ENCODE data around the gene FGF9.

FGF9 gene

DNA sequence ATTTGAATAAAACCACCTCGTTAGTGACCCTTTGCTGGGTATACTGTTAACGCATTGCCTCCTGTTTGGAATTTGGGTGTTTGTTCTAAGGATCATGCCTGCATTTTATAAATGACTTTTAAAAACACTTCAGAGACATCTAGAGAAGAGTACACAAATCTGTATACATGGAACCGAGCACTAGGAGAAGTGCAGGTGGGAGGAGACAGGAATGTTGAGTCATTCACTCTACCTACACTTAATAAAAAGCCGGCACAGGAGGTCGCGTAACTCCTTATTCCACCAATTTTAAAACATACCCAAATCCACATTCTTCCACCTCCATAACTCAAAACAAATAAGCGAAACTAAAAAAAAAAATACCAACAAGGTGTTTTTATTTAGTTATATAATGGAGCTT is 48.6 kb downstream of the FGF9 start:
- DNase-seq: no peak

DNA sequence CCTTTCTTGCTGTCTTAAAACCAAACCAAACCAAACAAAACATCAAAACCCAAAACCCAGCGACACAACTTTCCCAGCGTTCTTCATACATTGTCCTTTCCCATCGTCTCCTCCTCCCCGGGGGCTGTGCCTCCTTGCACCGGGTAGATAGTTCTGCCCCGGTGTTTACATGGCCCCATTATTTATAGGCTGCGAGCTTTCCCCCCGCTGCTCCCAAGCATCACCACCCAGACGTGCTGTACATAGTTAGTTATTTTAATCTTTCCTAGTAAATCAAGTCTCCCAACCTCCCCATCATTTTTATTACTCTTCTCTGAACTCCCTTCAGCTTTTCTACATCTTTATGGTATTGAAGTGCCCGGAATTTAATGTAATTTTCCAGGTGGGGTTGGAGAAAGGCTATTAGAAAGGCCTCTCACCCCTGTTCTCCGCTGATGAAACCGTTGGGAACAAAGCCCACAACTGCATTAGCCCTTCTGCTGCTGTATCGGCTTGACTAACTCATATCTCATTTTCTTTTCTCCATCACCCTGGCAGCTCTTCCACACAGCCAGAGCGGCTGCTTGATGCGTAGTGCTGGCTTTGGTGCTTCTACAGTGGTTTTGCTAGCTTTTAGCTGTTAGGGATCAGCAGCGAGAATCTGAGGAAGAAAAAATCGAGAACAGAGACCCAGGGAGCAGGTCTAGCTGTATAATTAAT is 53.1 kb downstream of the FGF9 start:
- no peak for DNase-seq

DNA sequence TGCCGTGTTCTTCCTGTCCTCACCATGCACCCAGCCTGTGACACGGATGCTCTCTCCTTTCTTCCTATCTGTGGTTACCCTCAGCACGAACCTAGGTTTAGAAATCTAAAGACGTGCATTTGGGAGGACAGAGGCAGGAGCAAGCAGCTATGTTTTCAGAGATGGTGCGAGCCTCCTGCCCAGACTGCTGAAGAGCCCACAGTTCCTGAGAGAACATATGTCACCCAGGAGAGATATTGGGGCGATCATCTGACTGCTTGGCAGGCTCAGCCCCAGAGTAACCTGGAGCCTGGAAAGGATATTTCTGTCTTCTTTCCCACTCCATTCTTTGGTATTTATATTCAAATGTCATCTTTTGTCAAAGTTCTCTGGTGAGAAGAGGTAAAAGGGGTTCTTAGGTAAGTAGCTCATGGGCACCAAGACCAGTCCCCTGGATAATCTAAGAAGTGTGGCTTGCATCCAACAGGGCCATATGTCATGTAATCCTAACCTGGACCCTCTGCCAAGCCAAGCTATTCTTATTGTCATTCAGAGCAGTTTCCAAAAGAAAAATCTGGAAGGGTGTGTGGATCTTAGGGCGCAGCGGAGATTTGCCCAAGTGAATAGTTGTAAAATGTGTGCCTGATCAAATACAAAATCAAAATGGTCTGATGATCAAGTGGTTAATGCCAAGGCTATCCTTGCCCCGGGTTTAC is 59.5 kb downstream of the FGF9 start:
- no peak for DNase-seq

DNA sequence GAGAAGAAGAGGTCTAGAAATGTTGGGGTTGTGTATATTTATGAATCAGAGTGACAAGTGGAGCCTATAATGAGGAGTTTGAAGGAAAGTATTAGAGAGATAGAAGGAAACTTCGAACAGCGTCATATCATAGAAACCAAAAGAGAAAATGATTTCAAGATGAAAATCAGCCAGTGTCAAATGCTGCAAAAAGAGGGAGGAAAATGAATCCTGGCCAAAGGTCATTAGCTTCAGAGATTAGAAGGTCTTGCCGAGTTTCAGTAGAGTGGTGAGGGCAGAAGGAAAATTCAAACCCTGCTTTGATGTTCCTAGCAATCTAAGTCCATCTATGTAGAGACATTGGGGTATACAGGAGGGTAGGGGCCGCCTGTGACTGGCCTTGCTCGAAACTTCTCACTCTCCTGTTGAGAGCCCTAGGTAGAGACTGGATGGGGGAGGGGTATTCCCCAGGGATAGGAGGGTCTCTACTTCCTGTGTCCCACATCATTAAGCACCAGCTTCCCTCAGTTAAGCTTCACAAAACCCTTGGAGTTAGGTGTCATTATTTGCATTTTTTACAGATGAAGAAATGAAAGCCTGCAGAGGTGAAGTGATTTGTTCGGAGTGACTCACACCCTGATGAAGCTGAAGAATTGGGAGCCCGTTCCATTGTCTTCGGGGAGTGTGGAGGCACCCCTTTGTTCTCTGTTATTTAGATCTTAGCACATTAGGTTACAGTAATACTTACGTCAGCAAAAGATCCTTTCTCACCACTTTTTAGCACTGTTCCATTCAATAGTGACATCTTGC is 62.8 kb downstream of the FGF9 start:
- no peak for DNase-seq

DNA sequence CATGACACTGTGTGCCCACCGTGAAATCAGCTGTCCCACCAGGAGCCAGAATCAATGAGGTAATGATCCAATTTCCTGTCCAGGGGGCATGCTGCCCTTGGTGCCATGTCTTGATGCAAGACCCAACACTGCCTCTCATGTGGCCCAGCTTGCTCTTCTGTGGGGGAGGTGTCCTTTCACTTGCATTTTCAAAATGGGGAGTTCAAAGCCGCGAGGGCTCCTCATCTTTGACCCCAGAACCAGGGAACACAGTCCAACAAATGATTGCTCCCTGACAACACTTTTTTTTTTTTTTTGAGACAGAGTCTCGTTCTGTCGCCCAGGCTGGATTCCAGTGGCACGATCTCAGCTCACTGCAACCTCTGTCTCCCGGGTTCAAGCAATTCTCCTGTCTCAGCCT is 64.1 kb downstream of the FGF9 start:
- no peak for DNase-seq

DNA sequence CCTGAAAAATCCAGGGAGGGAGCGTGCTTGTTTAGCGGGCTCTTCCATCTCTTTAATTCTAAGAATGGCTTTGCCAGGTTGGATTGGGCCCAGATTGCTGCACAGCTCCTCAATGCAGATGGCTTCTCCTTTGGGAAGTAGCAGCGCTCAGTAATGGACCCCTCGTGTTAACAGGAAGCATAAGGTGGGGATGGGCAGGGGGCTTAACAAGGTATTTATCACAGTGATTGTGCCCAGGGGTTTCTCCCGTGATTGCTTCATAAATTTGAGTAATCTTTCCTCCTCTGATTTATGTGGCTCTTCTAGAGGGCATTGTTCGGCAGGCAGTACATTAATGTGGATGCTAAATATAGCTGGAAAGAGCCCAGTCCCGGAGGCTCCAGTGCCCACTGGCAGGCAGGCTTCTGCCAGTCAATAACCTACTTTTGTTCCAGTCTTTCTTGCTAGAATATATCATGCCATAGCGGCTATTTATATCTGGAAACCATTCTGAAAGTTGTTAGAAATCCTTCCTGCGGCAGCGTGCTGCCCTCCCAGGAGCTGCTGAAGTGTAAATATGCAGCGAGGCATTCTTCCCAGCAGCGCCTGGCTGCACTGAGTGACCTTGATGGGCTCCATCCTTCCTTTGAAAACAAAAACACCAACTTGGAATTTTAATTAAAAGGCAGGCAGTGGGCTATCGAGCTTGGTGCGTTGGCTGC is 65.0 kb downstream of the FGF9 start:
- no peak for DNase-seq

DNA sequence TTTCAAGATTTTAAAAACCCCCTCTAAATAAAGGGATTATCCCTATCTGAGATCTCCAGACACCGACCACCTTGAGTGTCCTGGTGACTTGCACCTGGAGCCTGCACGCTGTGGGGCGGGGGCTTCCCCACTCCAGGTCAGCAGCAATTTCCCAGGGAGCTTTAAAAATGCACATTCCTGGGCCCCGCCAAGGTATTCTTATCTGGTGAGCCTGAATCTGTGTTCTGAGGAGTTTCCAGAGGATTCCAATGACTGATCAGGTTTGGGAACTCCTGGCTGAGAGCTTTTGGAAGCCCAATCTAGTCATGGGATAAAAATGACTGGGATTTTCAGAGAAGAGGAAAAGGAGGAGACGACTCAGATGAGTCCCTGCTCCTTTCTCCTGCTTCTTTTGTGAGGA is 66.1 kb downstream of the FGF9 start:
- no peak for DNase-seq

DNA sequence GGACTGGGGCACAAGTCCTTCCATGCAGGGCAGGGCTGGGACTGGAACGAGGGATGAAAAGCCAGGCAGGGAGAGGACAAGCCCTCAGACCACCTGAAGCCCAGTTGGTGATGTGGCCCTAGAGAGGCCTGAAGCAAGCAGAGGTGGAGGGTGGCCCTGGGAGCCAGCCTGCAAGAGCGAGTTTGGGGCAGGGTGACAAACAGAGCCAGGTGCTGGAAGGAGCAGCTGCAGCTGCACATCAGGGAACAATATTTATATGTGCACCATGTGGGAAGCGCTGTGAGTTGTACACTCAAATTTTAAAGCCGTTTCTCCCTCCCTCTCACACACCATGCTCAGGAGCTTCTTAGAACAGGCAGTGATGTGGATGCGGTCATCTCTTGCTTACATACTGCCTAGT is 67.8 kb downstream of the FGF9 start:
- no peak for DNase-seq

DNA sequence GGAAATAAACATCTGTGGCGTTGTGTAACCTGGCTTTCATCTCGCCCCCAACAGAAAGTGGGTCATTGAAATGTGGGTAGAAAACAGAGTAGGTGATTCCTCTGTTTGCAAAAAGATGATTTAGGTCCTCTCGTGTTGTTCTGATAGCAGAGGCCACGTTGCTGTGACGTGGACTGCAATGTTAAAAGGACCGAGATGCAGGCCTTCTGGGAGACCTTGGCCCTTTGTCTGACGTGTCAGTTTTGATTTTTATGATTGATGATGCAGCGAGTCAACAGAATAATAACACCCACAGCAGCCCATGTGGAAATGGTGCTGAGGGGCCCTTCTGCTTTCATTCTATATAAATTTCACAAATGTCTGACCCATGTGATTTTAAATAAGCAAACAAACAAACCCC is 68.9 kb downstream of the FGF9 start:
- no peak for DNase-seq

DNA sequence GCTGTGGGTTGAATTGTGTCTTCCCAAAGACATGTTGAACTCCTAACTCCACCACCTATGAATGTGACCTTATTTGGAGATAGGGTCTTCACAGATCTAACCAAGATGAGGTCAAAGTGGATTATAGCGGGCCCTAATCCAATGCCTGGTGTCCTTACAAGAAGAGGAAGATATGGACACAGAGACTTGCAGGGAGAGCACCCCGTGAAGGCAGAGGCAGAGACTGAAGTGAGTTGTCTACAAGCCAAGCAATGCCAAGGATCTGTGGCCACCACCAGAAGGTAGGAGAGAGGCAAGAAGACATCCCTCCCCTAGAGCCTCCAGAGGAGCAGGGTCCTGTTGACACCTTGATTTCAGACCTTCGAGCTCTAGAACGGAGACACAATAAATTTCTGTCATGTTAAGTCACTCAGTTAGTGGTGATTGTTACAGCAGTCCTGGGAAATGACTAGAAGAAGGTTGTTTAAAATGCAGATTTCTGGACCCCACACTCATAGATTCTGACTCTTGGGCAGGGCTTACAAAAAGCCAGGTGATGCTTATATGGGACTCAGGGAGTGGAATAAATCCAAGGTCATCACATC is 70.6 kb downstream of the FGF9 start:
- DNase-seq: no peak

DNA sequence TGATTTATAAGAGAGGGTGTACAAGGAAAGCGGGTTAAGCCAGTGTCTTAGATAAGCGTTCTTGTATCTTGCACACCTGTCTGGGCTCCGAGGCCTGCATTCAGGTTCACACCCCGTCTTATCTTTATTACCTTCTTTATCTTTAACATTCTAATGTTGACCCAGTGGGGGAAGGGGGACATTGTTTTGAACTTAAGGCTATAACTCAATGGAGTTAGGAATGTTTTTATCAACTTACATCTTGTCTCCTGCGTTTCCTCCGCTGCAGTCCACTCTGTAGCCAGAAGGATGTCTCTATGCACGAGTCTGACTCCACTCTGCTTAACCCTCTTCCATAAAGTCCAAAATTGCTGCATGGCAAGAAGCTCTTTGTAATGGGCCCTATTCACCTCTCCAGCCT is 71.2 kb downstream of the FGF9 start:
- DNase-seq: no peak

DNA sequence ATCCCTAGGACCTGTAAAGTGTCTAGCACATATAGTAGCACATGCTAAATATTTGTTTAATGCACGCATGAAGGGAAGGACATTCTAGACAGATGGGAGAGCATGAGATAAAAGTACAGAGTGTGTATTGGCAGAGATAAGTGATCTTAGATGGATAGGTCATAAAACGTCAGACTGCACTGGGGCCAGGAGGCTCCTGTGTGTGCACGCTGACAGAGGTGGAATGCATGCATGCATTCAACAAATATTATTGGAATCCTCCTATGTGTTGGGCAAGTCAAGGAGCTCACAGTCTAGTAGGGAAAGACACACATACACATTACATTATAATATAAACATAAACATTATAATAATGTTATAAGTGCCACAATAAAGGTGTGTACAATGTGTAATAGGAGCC is 73.3 kb downstream of the FGF9 start:
- DNase-seq: no peak

DNA sequence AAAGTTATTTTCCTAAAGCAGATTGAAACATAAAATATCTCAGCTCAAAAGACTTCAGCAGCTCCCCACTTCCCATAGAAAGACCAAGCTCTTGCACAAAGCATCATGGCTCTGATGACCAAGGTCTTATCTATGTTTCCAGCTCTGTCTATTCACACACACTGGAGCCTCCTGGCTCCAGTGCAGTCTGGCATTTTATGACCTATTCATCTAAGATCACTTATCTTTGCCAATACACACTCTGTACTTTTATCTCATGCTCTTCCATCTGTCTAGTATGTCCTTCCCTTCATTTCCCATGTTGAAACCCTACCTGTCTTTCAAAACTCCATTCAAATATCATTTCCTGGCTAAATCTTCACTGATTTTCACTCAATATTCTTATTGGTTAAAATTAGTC is 74.4 kb downstream of the FGF9 start:
- DNase-seq: no peak

DNA sequence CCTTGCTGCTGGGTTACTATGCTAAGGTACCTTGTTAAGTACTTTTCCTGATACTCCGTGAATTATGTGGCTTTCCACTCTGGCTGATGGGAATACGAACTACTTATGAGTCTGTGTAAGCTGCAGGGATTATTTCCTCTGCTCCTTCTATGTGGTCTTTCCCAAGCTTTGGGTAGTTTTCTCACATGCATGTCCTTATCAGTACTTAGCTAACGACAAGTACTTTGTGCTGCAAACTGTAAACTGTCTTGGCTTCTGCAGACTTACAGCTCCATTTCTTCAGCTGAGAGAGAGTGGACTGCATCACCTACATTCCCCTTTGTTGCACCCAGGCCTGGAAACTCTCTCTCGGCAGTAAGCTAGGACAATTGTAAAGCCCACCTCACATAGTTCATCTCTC is 76.6 kb downstream of the FGF9 start:
- no peak for DNase-seq

DNA sequence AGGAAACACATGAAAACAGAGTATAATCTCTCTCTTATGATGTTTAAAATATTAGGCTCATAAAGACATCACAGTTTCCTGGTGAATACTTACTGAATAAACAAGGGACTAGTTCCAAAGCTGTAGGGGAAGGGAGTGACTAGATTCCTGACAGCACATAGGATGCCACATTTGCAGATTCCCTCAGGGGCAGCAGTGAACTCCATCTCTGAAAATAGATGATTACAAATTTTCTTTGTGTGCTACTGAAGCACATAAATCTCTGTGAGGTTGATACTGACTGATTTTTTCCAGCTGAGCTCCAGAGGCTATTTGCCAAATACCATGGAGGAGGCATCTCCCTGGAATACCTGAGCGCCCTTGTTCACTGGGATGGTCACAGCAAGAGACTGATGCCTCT is 77.3 kb downstream of the FGF9 start:
- DNase-seq: no peak

DNA sequence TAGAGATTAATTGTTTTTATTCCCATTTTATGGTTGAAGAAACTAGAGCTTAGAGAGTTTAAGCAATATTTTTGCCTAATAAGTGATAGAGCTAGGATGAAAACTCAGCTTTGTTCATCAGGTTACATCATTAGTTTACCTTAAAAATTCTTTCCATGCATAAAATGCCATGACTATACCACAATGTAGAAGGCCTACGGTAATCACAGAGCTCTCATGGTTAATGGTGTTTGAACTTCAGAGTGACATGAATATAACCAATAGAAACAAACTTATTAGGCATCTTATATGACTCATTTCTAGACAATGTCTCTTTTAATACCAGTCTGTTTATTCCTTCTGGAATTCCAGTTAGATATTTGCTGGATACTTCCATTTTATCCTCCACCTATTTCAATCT is 78.5 kb downstream of the FGF9 start:
- DNase-seq: no peak

DNA sequence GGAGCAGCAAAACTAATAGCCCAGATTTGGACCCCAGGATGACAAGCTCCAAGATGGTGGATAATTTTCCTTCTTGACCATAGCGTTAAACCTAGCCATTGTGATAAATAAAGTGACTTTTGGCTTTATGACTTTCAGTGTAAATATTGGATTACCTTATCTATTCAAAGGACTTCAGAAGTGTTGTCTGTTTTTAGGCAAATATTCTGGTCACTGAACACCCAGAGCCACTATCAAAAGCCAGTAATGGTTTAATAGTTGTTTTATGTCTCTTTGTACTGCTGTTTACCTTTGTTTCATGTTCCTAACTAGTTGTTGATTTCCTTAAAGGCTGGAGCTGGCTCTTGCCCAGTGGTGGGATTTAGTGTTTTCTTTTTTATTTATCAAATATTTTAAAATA is 81.6 kb downstream of the FGF9 start:
- DNase-seq: no peak

DNA sequence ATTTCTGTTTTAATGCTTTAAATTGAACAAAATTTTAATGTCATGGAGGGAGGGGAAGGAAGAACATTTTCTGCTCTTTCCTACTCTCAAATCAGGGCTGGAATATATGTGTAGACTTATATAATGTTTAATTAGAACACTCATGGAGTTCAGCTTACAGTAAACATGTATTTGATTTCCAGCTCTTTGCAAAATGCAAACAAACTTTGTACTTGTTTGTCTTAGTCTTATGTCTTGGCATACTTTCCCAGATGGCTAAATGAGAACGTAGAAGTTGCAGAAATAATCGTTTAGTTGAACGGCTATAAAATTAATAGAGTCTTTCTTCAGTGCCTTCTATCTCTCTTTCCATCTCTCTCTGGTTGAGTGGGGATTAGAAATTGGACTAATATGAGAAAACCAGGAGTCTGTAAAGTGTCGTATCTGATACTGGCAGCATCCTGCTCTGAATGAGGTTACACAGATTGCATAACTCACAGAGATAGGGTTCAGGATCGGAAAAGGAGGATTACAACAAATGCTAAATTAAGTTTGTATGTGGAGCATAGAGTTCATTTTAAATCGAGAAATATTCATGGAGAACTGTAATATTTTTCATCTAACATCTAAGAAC is 82.3 kb downstream of the FGF9 start:
- no peak for DNase-seq
